ENCODE results near the gene TMEM235.

Gene TMEM235

GRCh38 chr17:78255953-78256706 lies 24.7 kb downstream of the TMEM235 start:
- DNase-seq: no peak

- no peak for DNase-seq
These were observed 25.5 kb downstream of the TMEM235 start for GRCh38 chr17:78256707-78257591.

- no peak for DNase-seq
These were observed 26.4 kb downstream of the TMEM235 start for GRCh38 chr17:78257810-78258322.

- DNase-seq: peak; percentile 38
These were observed 27.1 kb downstream of the TMEM235 start for GRCh38 chr17:78258323-78259191.

DNA sequence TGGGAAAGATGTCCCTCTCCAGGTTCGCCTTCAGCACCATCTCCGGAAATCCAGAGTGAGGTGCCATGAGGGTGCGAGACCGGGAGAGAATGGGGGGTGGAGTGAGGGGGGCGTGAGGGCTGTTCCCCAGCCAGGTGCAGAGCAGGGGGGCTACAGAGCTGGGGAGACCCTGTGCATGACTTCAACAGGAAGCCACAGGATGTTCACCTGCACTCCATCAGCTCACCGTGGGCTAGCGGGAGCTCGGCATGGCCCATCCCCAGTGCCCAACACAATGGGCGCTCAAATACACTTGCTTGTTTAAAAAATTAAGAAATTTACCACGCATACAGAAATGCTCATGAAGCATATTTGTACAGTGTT lies 27.7 kb downstream of the TMEM235 start:
- no peak for DNase-seq

DNA sequence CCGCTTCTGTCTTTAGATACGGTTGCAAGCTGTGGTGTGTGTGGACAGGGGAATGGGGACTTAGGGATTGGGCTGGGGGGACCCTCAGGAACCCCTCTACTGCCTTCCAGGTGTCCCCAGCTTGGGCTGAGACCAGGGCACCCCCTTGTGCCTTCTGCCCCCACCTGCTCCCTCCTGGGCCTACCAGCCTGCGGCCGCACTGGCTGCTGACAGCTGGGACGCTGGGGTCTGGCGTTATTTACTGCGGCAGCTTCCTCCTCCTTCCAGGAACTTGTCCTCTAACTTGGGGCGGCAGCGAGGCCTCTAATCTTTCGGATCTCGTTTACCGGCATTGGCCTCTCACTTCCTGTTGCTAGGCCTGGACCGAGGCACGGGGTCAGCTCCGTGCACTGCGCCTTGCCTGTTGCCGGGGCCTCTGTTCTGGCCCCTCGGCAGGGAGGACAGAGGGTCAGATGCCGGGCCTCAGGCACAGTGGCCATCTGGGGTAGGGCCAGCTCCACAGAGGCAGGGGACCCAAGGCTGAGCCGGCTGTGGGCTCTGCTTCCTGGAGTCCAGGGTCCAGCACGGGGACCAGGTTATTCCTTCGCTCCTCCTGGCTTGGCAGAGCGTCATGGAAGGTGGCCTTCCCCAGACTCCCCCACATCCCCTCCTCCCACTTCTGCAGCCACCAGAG lies 31.8 kb downstream of the TMEM235 start:
- DNase-seq: no peak

GRCh38 chr17:78263736-78264340 lies 32.4 kb downstream of the TMEM235 start:
- no peak for DNase-seq

DNA sequence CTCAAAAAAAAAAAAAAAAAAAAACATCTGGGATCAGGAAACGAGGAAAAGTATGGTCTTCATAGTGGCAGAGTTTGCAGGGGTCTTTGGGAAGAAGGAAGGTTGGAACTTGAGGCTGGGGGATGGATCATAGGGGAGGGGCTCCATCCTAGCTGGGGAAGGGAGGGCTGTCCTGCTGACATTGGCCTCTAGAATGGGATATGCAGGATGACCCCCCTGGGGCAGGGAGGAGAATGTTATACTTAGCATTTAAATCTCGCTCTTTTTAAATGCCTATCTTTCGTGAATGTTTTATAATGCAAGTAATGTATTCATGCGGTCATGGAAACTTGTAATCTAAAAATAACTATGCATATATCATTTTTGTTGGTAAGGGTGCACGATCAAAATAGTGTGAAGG lies 33.2 kb downstream of the TMEM235 start:
- DNase-seq: no peak

GRCh38 chr17:78265121-78265520 lies 33.7 kb downstream of the TMEM235 start:
- DNase-seq: no peak

- no peak for DNase-seq
These were observed 34.8 kb downstream of the TMEM235 start for GRCh38 chr17:78266231-78266631.

- no peak for DNase-seq
These were observed 35.3 kb downstream of the TMEM235 start for GRCh38 chr17:78266771-78267170.

DNA sequence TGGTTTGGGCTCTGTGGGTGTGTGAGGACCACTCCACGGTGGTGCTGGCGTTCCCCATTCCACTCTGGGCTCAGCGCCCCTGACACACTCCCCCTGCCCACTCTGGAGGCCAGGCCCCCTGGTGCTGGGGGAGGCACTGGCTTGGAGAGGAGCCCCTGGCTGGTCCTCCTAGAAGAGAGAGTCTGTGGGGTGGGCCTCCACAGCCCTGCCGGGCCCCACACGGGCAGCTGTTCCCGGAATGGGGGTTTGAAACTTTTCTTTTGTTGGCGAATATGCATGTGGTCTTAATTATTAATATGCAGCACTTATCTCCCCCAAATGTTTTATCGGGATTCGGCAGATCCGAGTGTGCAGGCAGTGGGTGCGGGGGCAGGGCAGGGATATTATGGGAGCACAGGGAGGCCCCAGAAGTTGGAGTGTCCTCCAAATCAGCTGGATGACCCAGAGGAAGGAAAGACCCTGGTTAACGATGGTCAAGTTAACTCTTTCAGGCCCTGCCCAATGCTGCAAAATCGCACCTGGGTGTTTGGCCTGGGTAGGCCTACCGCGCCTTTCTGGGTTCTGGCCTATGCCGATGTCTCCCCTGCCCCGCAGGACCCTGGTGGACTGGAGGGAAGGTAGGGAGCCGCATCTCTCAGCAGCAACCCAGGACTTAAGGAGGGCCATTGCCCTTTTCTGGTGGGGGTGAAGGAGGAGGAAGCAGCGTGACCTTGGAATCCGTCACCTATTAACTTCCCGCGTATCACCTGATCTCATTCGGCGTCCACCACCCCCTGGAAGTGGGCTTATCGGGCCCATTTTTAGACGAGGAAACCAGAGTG lies 36.0 kb downstream of the TMEM235 start:
- DNase-seq: peak; percentile 43

DNA sequence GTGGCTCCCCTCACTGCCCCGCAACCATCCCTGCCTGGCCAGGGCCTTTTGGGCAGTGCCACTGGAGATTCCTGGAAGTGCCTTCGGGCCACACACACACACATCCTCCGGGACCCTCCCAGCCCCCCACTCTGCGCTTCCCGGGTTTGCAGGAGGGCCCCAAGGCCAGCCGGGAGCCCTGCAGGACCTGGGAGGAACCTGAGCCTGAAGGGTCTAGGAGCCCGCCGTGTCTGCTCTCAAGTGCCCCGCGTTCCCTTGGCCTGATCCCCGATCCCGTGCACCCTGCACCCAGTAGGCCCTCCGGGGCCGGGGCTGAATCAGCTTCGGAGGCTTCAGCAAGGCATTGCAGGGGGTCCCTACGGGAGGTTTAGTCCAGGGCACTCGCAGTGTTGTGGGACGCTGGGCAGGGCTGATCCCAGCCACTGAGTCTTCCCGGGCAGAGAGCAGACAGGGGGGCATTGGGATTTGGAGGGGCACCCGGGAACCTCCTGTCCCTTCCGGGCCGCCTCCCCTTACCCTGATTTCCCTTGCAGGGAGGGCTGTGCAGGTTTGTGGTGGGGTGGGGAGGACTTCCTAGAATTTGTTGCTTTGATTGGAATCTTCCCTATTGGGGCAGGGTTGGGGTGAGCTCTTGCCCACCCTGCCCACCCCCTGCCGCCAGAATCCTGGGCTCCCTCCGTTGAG lies 36.9 kb downstream of the TMEM235 start:
- no peak for DNase-seq

- peak; percentile 91 for DNase-seq
These were observed 37.8 kb downstream of the TMEM235 start for GRCh38 chr17:78268951-78269905.

DNA sequence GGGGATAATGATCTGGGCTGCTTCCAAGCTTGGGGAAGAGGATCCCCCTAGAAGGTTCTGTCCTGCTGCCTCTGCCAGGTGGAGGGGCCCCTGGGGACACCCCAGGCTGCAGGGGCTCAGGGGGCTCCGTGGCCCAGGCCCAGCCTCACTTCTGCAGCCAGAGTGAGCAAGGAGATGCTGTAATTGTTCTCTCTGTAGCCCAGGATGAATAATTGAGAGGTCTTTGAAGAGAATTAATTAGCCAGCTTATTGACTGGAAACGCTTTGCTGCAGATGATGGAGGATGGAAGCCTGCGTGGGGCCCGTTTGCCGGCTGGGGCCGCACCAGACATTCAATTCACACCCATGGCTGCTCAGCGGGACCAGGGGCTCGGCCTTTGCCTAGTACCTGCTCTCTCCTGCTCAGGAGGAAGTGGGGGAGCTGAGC lies 38.5 kb downstream of the TMEM235 start:
- DNase-seq: no peak

DNA sequence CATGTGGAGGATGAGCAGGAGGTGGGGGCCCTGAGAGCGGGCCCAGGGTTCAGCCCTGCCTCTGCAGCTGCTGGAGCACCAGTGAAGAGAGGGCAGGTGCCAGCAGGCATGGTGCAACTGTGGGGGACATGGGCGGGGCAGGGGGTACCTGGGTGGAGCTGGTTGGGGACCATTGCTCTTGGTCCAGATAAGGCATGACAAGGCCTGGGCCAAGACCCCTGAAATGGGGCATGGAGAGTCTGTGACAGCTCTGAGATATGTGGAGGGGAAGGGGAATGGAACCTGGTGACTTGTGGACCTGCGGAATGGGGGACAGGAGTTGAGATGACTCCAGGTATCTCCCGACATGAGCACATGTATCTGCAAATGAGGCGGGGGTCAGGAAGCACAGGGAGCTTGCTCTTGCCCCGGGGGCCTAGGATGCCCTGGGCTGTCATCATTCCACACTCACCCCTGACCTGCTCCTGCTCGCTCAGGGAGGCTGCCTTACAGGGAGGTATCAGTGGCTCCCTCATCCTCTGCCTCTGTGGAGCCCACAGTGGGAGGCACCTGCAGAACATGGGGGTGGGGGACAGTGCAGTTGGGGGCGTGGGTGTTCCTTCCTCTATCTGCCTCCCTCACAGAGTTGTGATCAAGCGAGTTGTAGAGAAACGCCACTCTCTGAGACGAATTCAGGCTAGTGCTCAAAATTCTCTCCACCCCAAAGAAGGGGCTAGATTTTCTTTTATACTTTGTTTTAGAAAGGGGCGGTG lies 40.2 kb downstream of the TMEM235 start:
- no peak for DNase-seq

DNA sequence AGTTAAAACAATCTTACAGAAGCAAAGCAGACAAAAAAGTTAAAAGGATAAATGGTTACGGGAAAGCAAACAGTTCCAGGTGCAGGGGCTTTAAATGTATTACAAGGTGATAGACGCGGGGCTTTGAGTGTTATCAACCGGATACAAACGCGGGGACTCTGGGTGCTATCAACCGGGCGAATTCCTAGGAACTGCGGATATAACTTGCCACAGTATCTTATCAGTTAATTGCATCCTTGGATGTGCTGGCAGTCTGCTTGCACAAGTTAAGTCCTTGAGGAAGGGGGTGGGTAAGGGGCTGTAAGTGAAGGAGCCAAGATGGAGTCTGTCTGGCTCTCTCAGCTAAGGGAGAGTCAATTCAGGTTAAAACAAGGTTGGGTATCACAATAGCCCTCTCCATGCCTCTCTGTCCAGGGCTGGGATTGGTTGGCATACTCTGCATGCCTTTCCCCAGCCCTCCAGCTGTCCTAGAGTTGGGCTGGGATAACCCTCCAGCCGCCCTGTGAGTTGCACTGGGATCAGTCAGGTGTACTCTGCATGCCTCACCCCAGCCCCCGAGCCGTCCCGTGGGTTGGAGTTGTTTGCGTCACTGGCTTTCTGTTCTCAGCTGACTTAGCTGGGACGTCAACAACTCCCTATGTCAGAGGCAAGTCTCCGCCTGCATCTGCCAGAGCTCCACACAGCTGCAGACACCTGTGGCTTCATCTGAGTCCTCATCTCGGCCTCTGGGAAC lies 40.9 kb downstream of the TMEM235 start:
- no peak for DNase-seq

DNA sequence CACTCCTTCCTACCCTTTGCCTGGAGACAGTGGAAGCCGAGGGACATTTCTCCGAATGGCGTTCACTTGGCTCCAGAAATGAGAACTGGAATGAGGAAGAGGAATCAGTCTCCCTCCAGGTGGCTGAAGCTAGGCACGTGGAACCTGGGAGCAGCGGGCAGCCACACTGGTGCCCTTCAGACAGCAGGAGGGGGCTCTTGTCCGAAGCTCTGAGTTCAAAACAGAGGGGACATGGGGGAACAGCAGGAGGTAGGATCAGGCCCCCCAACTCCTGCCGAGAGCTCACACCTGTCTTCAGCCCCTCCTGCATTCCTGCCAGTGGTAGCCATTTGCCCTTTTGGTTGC lies 41.5 kb downstream of the TMEM235 start:
- DNase-seq: no peak

All from fibroblast of skin of right quadriceps (primary cell).